ENCODE measurements around the gene HOXA4.
A peak's percentile ranks its signal among the peaks of the same experiment; 100 is the strongest.

Gene HOXA4

GRCh38 chr7:27130540-27131389 lies at the start of gene HOXA4:
Gene HOXA4 (minus strand): TSS chr7:27130757. CDS start chr7:27130733, 24 bp downstream.
- DNase-seq: peak in 9 of 51 donors; percentile 1 to 22 (median 14)

- DNase-seq: peak in 11 of 51 donors; percentile 2 to 34 (median 13)
These were observed 49.2 kb upstream of the HOXA4 start for GRCh38 chr7:27179503-27180430.

GRCh38 chr7:27179030-27179429 lies 48.5 kb upstream of the HOXA4 start:
- no peak for DNase-seq

GRCh38 chr7:27178366-27178765 lies 47.8 kb upstream of the HOXA4 start:
- no peak for DNase-seq

GRCh38 chr7:27177795-27178320 lies 47.3 kb upstream of the HOXA4 start:
- DNase-seq: no peak

GRCh38 chr7:27176962-27177794 lies 46.6 kb upstream of the HOXA4 start:
- no peak for DNase-seq

- no peak for DNase-seq
These were observed 45.9 kb upstream of the HOXA4 start for GRCh38 chr7:27176524-27176845.

- DNase-seq: no peak
These were observed 45.3 kb upstream of the HOXA4 start for GRCh38 chr7:27175626-27176523.

GRCh38 chr7:27174874-27175625 lies 44.5 kb upstream of the HOXA4 start:
- DNase-seq: no peak

- no peak for DNase-seq
These were observed 43.7 kb upstream of the HOXA4 start, which contains the start of gene HOXA10 for GRCh38 chr7:27173956-27174873. Gene HOXA10 (minus strand): TSS chr7:27174320. CDS start chr7:27174306, 14 bp downstream.

- DNase-seq: no peak
These were observed 43.0 kb upstream of the HOXA4 start for GRCh38 chr7:27173511-27173955.

- DNase-seq: no peak
These were observed 42.4 kb upstream of the HOXA4 start for GRCh38 chr7:27172823-27173510.

GRCh38 chr7:27172315-27172774 lies 41.8 kb upstream of the HOXA4 start:
- DNase-seq: no peak

GRCh38 chr7:27171637-27172314 lies 41.2 kb upstream of the HOXA4 start:
- no peak for DNase-seq

GRCh38 chr7:27171325-27171636 lies 40.7 kb upstream of the HOXA4 start:
- DNase-seq: no peak

GRCh38 chr7:27170426-27171324 lies 40.1 kb upstream of the HOXA4 start:
- no peak for DNase-seq
